Measurements from ENCODE around the gene GPR62. TPM values are rescaled to one million over a fixed set of nuclear protein-coding genes. Genes with fewer than 3 reads are reported as not detected.
A peak's percentile ranks its signal among the peaks of the same experiment; 100 is the strongest.

Gene GPR62
- total and polyA plus RNA-seq, 4 donors, result 0.15 TPM; not detected in 3

GRCh38 chr3:52001443-52001974 is 46.3 kb downstream of the GPR62 start:
- H3K9me3 ChIP-seq (ENCODE audit: control insufficient read depth, low read length), result no peaks in the 10 kb centered on the region
- H3K4me3 ChIP-seq (ENCODE audit: low read length in 2 of 2), result no peak overlapping the region
- no peaks in the 10 kb centered on the region for H3K4me1 ChIP-seq (ENCODE audit: control insufficient read depth in 1 of 2, insufficient read depth in 2 of 2, low read length in 2 of 2)
- DNase-seq (peak; percentile 78 to 93), ATAC-seq (ENCODE audit: low FRiP score) (peak; percentile 79)
- intact Hi-C loops (cut with DNase I), result loop anchor here (1.0 to 10.0 kb wide), 4 partner anchors 121 to 343 kb away; no protein-coding TSS in a partner anchor
- 1 to 2% methylated on average over 18 of the region's 18 CpGs for WGBS, 2 donors
- H3K36me3 ChIP-seq (ENCODE audit: control insufficient read depth in 1 of 2, insufficient read depth in 2 of 2, low read length in 1 of 2), result no peaks in the 10 kb centered on the region
- no peak overlapping the region for H3K27ac ChIP-seq (ENCODE audit: low read depth in 1 of 2, low read length in 2 of 2)
- no peaks in the 10 kb centered on the region for H3K27me3 ChIP-seq (ENCODE audit: control insufficient read depth in 1 of 2, insufficient read depth in 2 of 2, low read length in 1 of 2)

GRCh38 chr3:52002748-52003147 is 47.6 kb downstream of the GPR62 start:
- Histone ChIP-seq H3K4me1 (ENCODE audit: control insufficient read depth in 1 of 2, insufficient read depth in 2 of 2, low read length in 2 of 2) (no peaks in the 10 kb centered on the region), H3K27me3 (ENCODE audit: control insufficient read depth in 1 of 2, insufficient read depth in 2 of 2, low read length in 1 of 2) (no peaks in the 10 kb centered on the region), H3K27ac (ENCODE audit: low read depth in 1 of 2, low read length in 2 of 2) (no peak overlapping the region), H3K9me3 (ENCODE audit: control insufficient read depth, low read length) (no peaks in the 10 kb centered on the region), H3K36me3 (ENCODE audit: control insufficient read depth in 1 of 2, insufficient read depth in 2 of 2, low read length in 1 of 2) (no peaks in the 10 kb centered on the region), H3K4me3 (ENCODE audit: low read length in 2 of 2) (no peak overlapping the region)
- intact Hi-C loops (cut with DNase I), result loop anchor here (1.0 to 10.0 kb wide), 2 partner anchors 141 to 342 kb away; no protein-coding TSS in a partner anchor
- DNase-seq (no peak), ATAC-seq (ENCODE audit: low FRiP score) (no peak)
- WGBS, 2 donors, result 74 to 78% methylated on average over 6 of the region's 6 CpGs

- Histone ChIP-seq H3K27me3 (ENCODE audit: control insufficient read depth in 1 of 2, insufficient read depth in 2 of 2, low read length in 1 of 2) (no peaks in the 10 kb centered on the region), H3K4me1 (ENCODE audit: control insufficient read depth in 1 of 2, insufficient read depth in 2 of 2, low read length in 2 of 2) (no peaks in the 10 kb centered on the region), H3K27ac (ENCODE audit: low read depth in 1 of 2, low read length in 2 of 2) (no peak overlapping the region), H3K9me3 (ENCODE audit: control insufficient read depth, low read length) (no peaks in the 10 kb centered on the region), H3K36me3 (ENCODE audit: control insufficient read depth in 1 of 2, insufficient read depth in 2 of 2, low read length in 1 of 2) (no peaks in the 10 kb centered on the region), H3K4me3 (ENCODE audit: low read length in 2 of 2) (no peak overlapping the region)
- intact Hi-C loops (cut with DNase I), result loop anchor here (1.0 to 10.0 kb wide), 3 partner anchors 49 to 341 kb away; no protein-coding TSS in a partner anchor
- DNase-seq, result no peak
- WGBS, 2 donors, result 66 to 70% methylated on average over 15 to 16 of the region's 16 CpGs
- peak; percentile 55 for ATAC-seq (ENCODE audit: low FRiP score)
Measured at GRCh38 chr3:52004163-52004787, 49.1 kb downstream of the GPR62 start.

- no peak overlapping the region for H3K27ac ChIP-seq (ENCODE audit: low read depth in 1 of 2, low read length in 2 of 2)
- ATAC-seq (ENCODE audit: low FRiP score) (peak; percentile 24), DNase-seq (no peak)
- H3K27me3 ChIP-seq (ENCODE audit: control insufficient read depth in 1 of 2, insufficient read depth in 2 of 2, low read length in 1 of 2), result no peaks in the 10 kb centered on the region
- H3K4me3 ChIP-seq (ENCODE audit: low read length in 2 of 2), result no peak overlapping the region
- no peaks in the 10 kb centered on the region for H3K9me3 ChIP-seq (ENCODE audit: control insufficient read depth, low read length)
- WGBS, 2 donors, result 94 to 95% methylated on average over 4 of the region's 4 CpGs
- no peaks in the 10 kb centered on the region for H3K4me1 ChIP-seq (ENCODE audit: control insufficient read depth in 1 of 2, insufficient read depth in 2 of 2, low read length in 2 of 2)
- no peaks in the 10 kb centered on the region for H3K36me3 ChIP-seq (ENCODE audit: control insufficient read depth in 1 of 2, insufficient read depth in 2 of 2, low read length in 1 of 2)
- intact Hi-C loops (cut with DNase I), result loop anchor here (1.0 to 10.0 kb wide), 3 partner anchors 48 to 340 kb away; no protein-coding TSS in a partner anchor
Measured at GRCh38 chr3:52004906-52005395, 49.8 kb downstream of the GPR62 start.

- Histone ChIP-seq H3K4me3 (ENCODE audit: low read length in 2 of 2) (no peak overlapping the region), H3K36me3 (ENCODE audit: control insufficient read depth in 1 of 2, insufficient read depth in 2 of 2, low read length in 1 of 2) (no peaks in the 10 kb centered on the region), H3K9me3 (ENCODE audit: control insufficient read depth, low read length) (no peaks in the 10 kb centered on the region), H3K27me3 (ENCODE audit: control insufficient read depth in 1 of 2, insufficient read depth in 2 of 2, low read length in 1 of 2) (no peaks in the 10 kb centered on the region), H3K27ac (ENCODE audit: low read depth in 1 of 2, low read length in 2 of 2) (no peak overlapping the region), H3K4me1 (ENCODE audit: control insufficient read depth in 1 of 2, insufficient read depth in 2 of 2, low read length in 2 of 2) (no peaks in the 10 kb centered on the region)
- intact Hi-C loops (cut with DNase I), result loop anchor here in 1 of 2 donors (10.0 kb wide), 1 partner anchor 339 kb away; no protein-coding TSS in a partner anchor
- 10 to 12% methylated on average over 15 of the region's 15 CpGs for WGBS, 2 donors
- DNase-seq (peak in 1 of 2 donors; percentile 87), ATAC-seq (ENCODE audit: low FRiP score) (peak; percentile 34)
Measured at GRCh38 chr3:52005571-52005986, 50.4 kb downstream of the GPR62 start.

- 67 to 68% methylated on average over 8 of the region's 8 CpGs for WGBS, 2 donors
- intact Hi-C loops (cut with DNase I), result loop anchor here in 1 of 2 donors (10.0 kb wide), 1 partner anchor 339 kb away; no protein-coding TSS in a partner anchor
- Histone ChIP-seq H3K27ac (ENCODE audit: low read depth in 1 of 2, low read length in 2 of 2) (no peak overlapping the region), H3K27me3 (ENCODE audit: control insufficient read depth in 1 of 2, insufficient read depth in 2 of 2, low read length in 1 of 2) (no peaks in the 10 kb centered on the region), H3K36me3 (ENCODE audit: control insufficient read depth in 1 of 2, insufficient read depth in 2 of 2, low read length in 1 of 2) (no peaks in the 10 kb centered on the region), H3K9me3 (ENCODE audit: control insufficient read depth, low read length) (no peaks in the 10 kb centered on the region), H3K4me1 (ENCODE audit: control insufficient read depth in 1 of 2, insufficient read depth in 2 of 2, low read length in 2 of 2) (no peaks in the 10 kb centered on the region), H3K4me3 (ENCODE audit: low read length in 2 of 2) (no peak overlapping the region)
- ATAC-seq (ENCODE audit: low FRiP score), result no peak
- no peak for DNase-seq
Measured at GRCh38 chr3:52006017-52006819, 51.0 kb downstream of the GPR62 start.

- H3K9me3 ChIP-seq (ENCODE audit: control insufficient read depth, low read length), result no peaks in the 10 kb centered on the region
- WGBS, 2 donors, result 93 to 96% methylated on average over 6 of the region's 6 CpGs
- ATAC-seq (ENCODE audit: low FRiP score), result no peak
Measured at GRCh38 chr3:52006820-52007133, 51.6 kb downstream of the GPR62 start.

More at GRCh38 chr3:52006820-52007133, 51.6 kb downstream of the GPR62 start:
- DNase-seq, result no peak
- intact Hi-C loops (cut with DNase I), result loop anchor here in 1 of 2 donors (10.0 kb wide), 1 partner anchor 338 kb away; no protein-coding TSS in a partner anchor
- Histone ChIP-seq H3K27ac (ENCODE audit: low read depth in 1 of 2, low read length in 2 of 2) (no peak overlapping the region), H3K4me3 (ENCODE audit: low read length in 2 of 2) (no peak overlapping the region), H3K4me1 (ENCODE audit: control insufficient read depth in 1 of 2, insufficient read depth in 2 of 2, low read length in 2 of 2) (no peaks in the 10 kb centered on the region), H3K36me3 (ENCODE audit: control insufficient read depth in 1 of 2, insufficient read depth in 2 of 2, low read length in 1 of 2) (no peaks in the 10 kb centered on the region), H3K27me3 (ENCODE audit: control insufficient read depth in 1 of 2, insufficient read depth in 2 of 2, low read length in 1 of 2) (no peaks in the 10 kb centered on the region)

All from aorta (tissue), 5 donors.